ENCODE measurements around the gene PSMB4.

Gene PSMB4

DNA sequence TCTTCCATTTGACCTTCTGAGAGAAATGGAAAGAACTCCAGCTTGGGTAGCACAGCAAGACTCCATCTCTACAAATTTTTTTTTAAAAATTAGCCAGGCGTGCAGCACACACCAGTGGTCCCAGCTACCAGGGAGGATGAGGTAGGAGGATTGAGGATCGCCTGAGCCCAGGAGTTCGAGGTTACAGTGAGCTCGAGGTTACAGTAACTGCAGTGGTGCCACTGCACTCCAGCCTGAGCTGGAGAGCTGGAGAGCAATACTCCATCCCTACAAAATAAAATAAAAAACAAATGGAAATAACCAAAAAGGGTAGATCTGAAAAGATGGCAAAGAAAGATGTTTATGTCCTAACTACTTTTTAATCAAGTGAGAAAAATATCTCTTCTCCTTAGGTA lies 45.4 kb downstream of the PSMB4 start:
- no peak for DNase-seq

DNA sequence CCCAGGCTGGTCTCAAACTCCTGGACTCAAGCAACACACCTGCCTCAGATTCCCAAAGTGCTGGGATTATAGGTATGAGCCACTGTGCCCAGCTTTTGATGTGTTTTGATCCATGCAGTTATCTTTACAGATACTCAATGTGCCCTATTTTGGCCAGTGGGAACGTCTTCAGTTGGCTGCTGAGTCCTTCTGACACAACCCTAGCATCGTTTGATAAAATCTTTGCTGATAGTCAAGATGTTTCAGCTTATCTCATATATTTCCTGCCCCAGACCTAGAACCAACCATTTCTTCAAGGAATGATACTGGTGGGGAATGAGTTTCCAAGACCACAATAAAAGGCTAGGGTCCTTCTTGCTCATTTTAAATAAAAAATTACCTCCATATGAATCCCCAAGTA lies 48.3 kb downstream of the PSMB4 start:
- DNase-seq: no peak

Measured in hematopoietic multipotent progenitor cell treated with erythropoietin and hydrocortisone succinate and interleukin-3 and kit ligand, for 8 days (in vitro differentiated cells).